ENCODE results near the gene SLC9A7. TPM values are rescaled to one million over a fixed set of nuclear protein-coding genes. Genes with fewer than 3 reads are reported as not detected.

Gene SLC9A7
- total and polyA plus RNA-seq, 2 donors from 2014 or later: 2.4 to 16.1 TPM

- FAIRE-seq: no peak
- Histone ChIP-seq H3K4me1 (ENCODE audit: control insufficient read depth in 2 of 3, insufficient read depth in 2 of 3, low read depth in 1 of 3, low read length in 3 of 3) (peaks cover 0 to 3% (median 0%) of the 10 kb centered on the region in 3 donors), H3K9me3 (ENCODE audit: control insufficient read depth in 2 of 3, insufficient read depth in 1 of 3, low read length in 3 of 3) (no peaks in the 10 kb centered on the region), H3K36me3 (ENCODE audit: control insufficient read depth in 2 of 3, insufficient read depth in 3 of 3, low read length in 3 of 3) (no peaks in the 10 kb centered on the region), H3K27me3 (ENCODE audit: control insufficient read depth, insufficient read depth, low read length) (no peaks in the 10 kb centered on the region), H3K4me3 (ENCODE audit: low read length in 3 of 3) (no peak overlapping the region), H3K27ac (ENCODE audit: low read depth in 2 of 2, low read length in 2 of 2) (no peak overlapping the region), H3K9ac (ENCODE audit: low read length in 3 of 3) (no peak overlapping the region)
- TF ChIP-seq CTCF (IDR thresholded peaks at IDR 0.05; ENCODE audit: borderline replicate concordance, extremely low read depth, insufficient read depth): no peak
- intact Hi-C loops (cut with DNase I): no loop called here
- DNase-seq: no peak
These were observed 128.8 kb downstream of the SLC9A7 start for GRCh38 chrX:46630141-46630540.

GRCh38 chrX:46628460-46629371 is 130.2 kb downstream of the SLC9A7 start:
- no peaks in the 10 kb centered on the region for H3K9me3 ChIP-seq (ENCODE audit: control insufficient read depth in 2 of 3, insufficient read depth in 1 of 3, low read length in 3 of 3)
- peak in 1 of 5 donors; percentile 29 for DNase-seq
- no peaks in the 10 kb centered on the region for H3K27me3 ChIP-seq (ENCODE audit: control insufficient read depth, insufficient read depth, low read length)
- H3K9ac ChIP-seq (ENCODE audit: low read length in 3 of 3): no peak overlapping the region
- intact Hi-C loops (cut with DNase I): no loop called here
- no peak for FAIRE-seq
- TF ChIP-seq CTCF (IDR thresholded peaks at IDR 0.05; ENCODE audit: borderline replicate concordance, extremely low read depth, insufficient read depth): no peak
- H3K27ac ChIP-seq (ENCODE audit: low read depth in 2 of 2, low read length in 2 of 2): no peak overlapping the region
- H3K4me3 ChIP-seq (ENCODE audit: low read length in 3 of 3): no peak overlapping the region
- H3K36me3 ChIP-seq (ENCODE audit: control insufficient read depth in 2 of 3, insufficient read depth in 3 of 3, low read length in 3 of 3): no peaks in the 10 kb centered on the region
- peaks cover 0 to 3% (median 0%) of the 10 kb centered on the region in 3 donors for H3K4me1 ChIP-seq (ENCODE audit: control insufficient read depth in 2 of 3, insufficient read depth in 2 of 3, low read depth in 1 of 3, low read length in 3 of 3)

GRCh38 chrX:46627711-46628419 is 131.1 kb downstream of the SLC9A7 start:
- no peaks in the 10 kb centered on the region for H3K27me3 ChIP-seq (ENCODE audit: control insufficient read depth, insufficient read depth, low read length)
- H3K9me3 ChIP-seq (ENCODE audit: control insufficient read depth in 2 of 3, insufficient read depth in 1 of 3, low read length in 3 of 3): no peaks in the 10 kb centered on the region

More at GRCh38 chrX:46627711-46628419, 131.1 kb downstream of the SLC9A7 start:
- intact Hi-C loops (cut with DNase I): no loop called here
- peak in 4 of 5 donors; percentile 40 to 66 (median 50) for DNase-seq
- no peak overlapping the region for H3K27ac ChIP-seq (ENCODE audit: low read depth in 2 of 2, low read length in 2 of 2)
- no peaks in the 10 kb centered on the region for H3K36me3 ChIP-seq (ENCODE audit: control insufficient read depth in 2 of 3, insufficient read depth in 3 of 3, low read length in 3 of 3)
- H3K4me1 ChIP-seq (ENCODE audit: control insufficient read depth in 2 of 3, insufficient read depth in 2 of 3, low read depth in 1 of 3, low read length in 3 of 3): peaks cover 0 to 3% (median 0%) of the 10 kb centered on the region in 3 donors
- H3K9ac ChIP-seq (ENCODE audit: low read length in 3 of 3): no peak overlapping the region
- no peak for TF ChIP-seq CTCF (IDR thresholded peaks at IDR 0.05; ENCODE audit: borderline replicate concordance, extremely low read depth, insufficient read depth)
- FAIRE-seq: no peak
- H3K4me3 ChIP-seq (ENCODE audit: low read length in 3 of 3): peak overlapping the region in 1 of 3 donors; percentile 20
